Fibroblast of lung (primary cell): Measurements from ENCODE around the gene TBATA.

Source experiments
- EZH2 ChIP-seq: IDR thresholded peaks from 2 replicates; pipeline ENCODE4 v1.5.1; 2012; ENCODE audit warnings: low read length, control low read depth, mild to moderate bottlenecking; ENCODE audit errors: missing control alignments
- TF ChIP-seq, protein P1 (sequence below), 2 donors: IDR thresholded peaks in 1 of 2; conservative IDR thresholded peaks in 1 of 2; 1 replicate in 1 of 2; 2 replicates in 1 of 2; pipeline ENCODE4 v1.5.1; 2011 to 2012; ENCODE audit warnings: low read length in 2 of 2, control low read depth in 1 of 2, inconsistent platforms in 1 of 2, low read depth in 1 of 2, mild to moderate bottlenecking in 1 of 2

DNA sequence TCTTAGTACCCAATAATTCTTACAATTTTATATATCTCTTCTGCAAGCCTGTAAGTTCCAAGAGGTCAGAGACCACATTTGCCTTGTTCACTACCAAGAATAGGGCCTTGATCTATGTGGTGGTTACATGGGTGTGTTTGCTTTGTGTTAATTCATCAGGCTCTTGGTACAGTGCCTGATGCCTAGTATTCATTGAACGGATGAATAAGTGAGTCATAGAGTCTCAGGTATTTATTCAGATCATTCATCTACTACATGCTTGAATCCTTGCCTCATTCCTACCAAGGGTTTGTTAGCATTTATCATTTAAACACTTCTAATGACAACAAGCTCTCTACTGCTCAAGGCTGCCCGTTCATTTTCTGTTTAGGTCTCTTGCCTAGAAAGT is 19.2 kb upstream of the TBATA start:
- TF ChIP-seq, protein P1, sequence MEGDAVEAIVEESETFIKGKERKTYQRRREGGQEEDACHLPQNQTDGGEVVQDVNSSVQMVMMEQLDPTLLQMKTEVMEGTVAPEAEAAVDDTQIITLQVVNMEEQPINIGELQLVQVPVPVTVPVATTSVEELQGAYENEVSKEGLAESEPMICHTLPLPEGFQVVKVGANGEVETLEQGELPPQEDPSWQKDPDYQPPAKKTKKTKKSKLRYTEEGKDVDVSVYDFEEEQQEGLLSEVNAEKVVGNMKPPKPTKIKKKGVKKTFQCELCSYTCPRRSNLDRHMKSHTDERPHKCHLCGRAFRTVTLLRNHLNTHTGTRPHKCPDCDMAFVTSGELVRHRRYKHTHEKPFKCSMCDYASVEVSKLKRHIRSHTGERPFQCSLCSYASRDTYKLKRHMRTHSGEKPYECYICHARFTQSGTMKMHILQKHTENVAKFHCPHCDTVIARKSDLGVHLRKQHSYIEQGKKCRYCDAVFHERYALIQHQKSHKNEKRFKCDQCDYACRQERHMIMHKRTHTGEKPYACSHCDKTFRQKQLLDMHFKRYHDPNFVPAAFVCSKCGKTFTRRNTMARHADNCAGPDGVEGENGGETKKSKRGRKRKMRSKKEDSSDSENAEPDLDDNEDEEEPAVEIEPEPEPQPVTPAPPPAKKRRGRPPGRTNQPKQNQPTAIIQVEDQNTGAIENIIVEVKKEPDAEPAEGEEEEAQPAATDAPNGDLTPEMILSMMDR (conservative IDR thresholded peaks at IDR 0.05 in 1 of 2, IDR thresholded peaks at IDR 0.05 in 1 of 2; ENCODE audit: low read depth in 1 of 2, low read length in 2 of 2), result no peak
- no peak for TF ChIP-seq EZH2
